ENCODE results near the gene CAMK2A. TPM values are rescaled to one million over a fixed set of nuclear protein-coding genes. Genes with fewer than 3 reads are reported as not detected.

Gene CAMK2A
- total RNA-seq, 4 donors from 2014 or later, result 32.0 to 78.1 (median 48.6) TPM

- H3K4me1 ChIP-seq, result peaks cover 0 to 7% of the 10 kb centered on the region in 2 donors
- in situ Hi-C loops (cut with MboI; ENCODE audit: low sequenced_read_pairs in 4 of 4) (loop anchor here in 3 of 4 donors (5.0 to 25.0 kb wide), 2 partner anchors 58 to 183 kb away; no protein-coding TSS in a partner anchor), intact Hi-C loops (cut with DNase I; ENCODE audit: low total_unique reads) (loop anchor here (1.0 to 2.0 kb wide), 2 partner anchors 20 to 195 kb away; no protein-coding TSS in a partner anchor)
- ATAC-seq (no peak), DNase-seq (no peak)
- H3K27me3 ChIP-seq, result no peaks in the 10 kb centered on the region
- no peak overlapping the region for H3K4me3 ChIP-seq
- no peak for TF ChIP-seq CTCF (IDR thresholded peaks at IDR 0.05 in 4 of 5, conservative IDR thresholded peaks at IDR 0.05 in 1 of 5)
- no peak for TF ChIP-seq POLR2A (IDR thresholded peaks at IDR 0.05)
- peak overlapping the region in 3 of 4 donors; percentile 13 to 59 (median 30) for H3K27ac ChIP-seq
- no peaks in the 10 kb centered on the region for H3K36me3 ChIP-seq
- no peaks in the 10 kb centered on the region for H3K9me3 ChIP-seq
Measured at GRCh38 chr5:150219861-150220260, 69.7 kb downstream of the CAMK2A start.

GRCh38 chr5:150219142-150219541, 70.4 kb downstream of the CAMK2A start:
- ATAC-seq (peak in 1 of 2 donors; percentile 20), DNase-seq (no peak)
- Histone ChIP-seq H3K4me1 (peaks cover 0 to 7% of the 10 kb centered on the region in 2 donors), H3K36me3 (no peaks in the 10 kb centered on the region), H3K4me3 (no peak overlapping the region), H3K9me3 (no peaks in the 10 kb centered on the region), H3K27ac (no peak overlapping the region), H3K27me3 (no peaks in the 10 kb centered on the region)
- in situ Hi-C loops (cut with MboI; ENCODE audit: low sequenced_read_pairs in 4 of 4), result loop anchor here in 2 of 4 donors (5.0 to 25.0 kb wide), 2 partner anchors 57 to 182 kb away; no protein-coding TSS in a partner anchor
- intact Hi-C loops (cut with DNase I; ENCODE audit: low total_unique reads), result loop anchor here (1.0 to 2.0 kb wide), 2 partner anchors 21 to 194 kb away; no protein-coding TSS in a partner anchor
- TF ChIP-seq CTCF (IDR thresholded peaks at IDR 0.05 in 4 of 5, conservative IDR thresholded peaks at IDR 0.05 in 1 of 5) (no peak), POLR2A (IDR thresholded peaks at IDR 0.05) (no peak)

GRCh38 chr5:150218693-150219035, 70.9 kb downstream of the CAMK2A start:
- intact Hi-C loops (cut with DNase I; ENCODE audit: low total_unique reads), result loop anchor here (1.0 to 2.0 kb wide), 5 partner anchors 22 to 194 kb away; no protein-coding TSS in a partner anchor
- ATAC-seq, result no peak

GRCh38 chr5:150217873-150218692, 71.5 kb downstream of the CAMK2A start:
- TF ChIP-seq CTCF (IDR thresholded peaks at IDR 0.05 in 4 of 5, conservative IDR thresholded peaks at IDR 0.05 in 1 of 5), result peak; percentile 90 to 97 (median 93)
- no peak for TF ChIP-seq POLR2A (IDR thresholded peaks at IDR 0.05)
- in situ Hi-C loops (cut with MboI; ENCODE audit: low sequenced_read_pairs in 4 of 4) (loop anchor here in 2 of 4 donors (5.0 to 25.0 kb wide), 2 partner anchors 56 to 181 kb away; no protein-coding TSS in a partner anchor), intact Hi-C loops (cut with DNase I; ENCODE audit: low total_unique reads) (loop anchor here (1.0 to 2.0 kb wide), 4 partner anchors 57 to 193 kb away; no protein-coding TSS in a partner anchor)
- no peaks in the 10 kb centered on the region for H3K36me3 ChIP-seq
- peak; percentile 83 to 88 for ATAC-seq
- H3K4me3 ChIP-seq, result no peak overlapping the region
- H3K27me3 ChIP-seq, result no peaks in the 10 kb centered on the region
- H3K4me1 ChIP-seq, result peaks cover 0 to 7% of the 10 kb centered on the region in 2 donors
- H3K27ac ChIP-seq, result no peak overlapping the region
- peak; percentile 65 to 82 for DNase-seq
- no peaks in the 10 kb centered on the region for H3K9me3 ChIP-seq

More at GRCh38 chr5:150218693-150219035, 70.9 kb downstream of the CAMK2A start:
- DNase-seq, result no peak
- no peak overlapping the region for H3K27ac ChIP-seq
- H3K4me1 ChIP-seq, result peaks cover 0 to 7% of the 10 kb centered on the region in 2 donors
- TF ChIP-seq CTCF (IDR thresholded peaks at IDR 0.05 in 4 of 5, conservative IDR thresholded peaks at IDR 0.05 in 1 of 5) (no peak), POLR2A (IDR thresholded peaks at IDR 0.05) (no peak)
- H3K27me3 ChIP-seq, result no peaks in the 10 kb centered on the region
- in situ Hi-C loops (cut with MboI; ENCODE audit: low sequenced_read_pairs in 4 of 4), result loop anchor here in 2 of 4 donors (5.0 to 25.0 kb wide), 2 partner anchors 56 to 181 kb away; no protein-coding TSS in a partner anchor
- H3K9me3 ChIP-seq, result no peaks in the 10 kb centered on the region
- no peaks in the 10 kb centered on the region for H3K36me3 ChIP-seq
- no peak overlapping the region for H3K4me3 ChIP-seq

Data from gastrocnemius medialis (tissue), 4 donors.